KOPT-K1 (cell line): Measurements from ENCODE around the gene ADAMTSL1.
A peak's percentile ranks its signal among the peaks of the same experiment; 100 is the strongest.

Source experiments
- H3K27ac ChIP-seq: fragments of 200-600 bp; sonication (generic); 2 replicates; pipeline ENCODE4 v1.5.1; 2016; ENCODE audit warnings: antibody characterized with exemption, mild to moderate bottlenecking, low read depth, low read length; ENCODE audit not compliant: poor library complexity, severe bottlenecking
- H3K36me3 ChIP-seq: fragments of 200-600 bp; sonication (generic); 2 replicates; pipeline ENCODE4 v1.5.1; 2017; ENCODE audit warnings: antibody characterized with exemption, mild to moderate bottlenecking, low read length, moderate library complexity; ENCODE audit not compliant: insufficient read depth
- H3K9me3 ChIP-seq: fragments of 200-600 bp; sonication (generic); 2 replicates; pipeline ENCODE4 v1.5.1; 2017; ENCODE audit warnings: antibody characterized with exemption, low read length, mild to moderate bottlenecking; ENCODE audit not compliant: insufficient read depth, poor library complexity, severe bottlenecking

The ADAMTSL1 gene

GRCh38 chr9:18888290-18888689 lies 414.3 kb downstream of the ADAMTSL1 start:
- Histone ChIP-seq H3K36me3 (no peaks in the 10 kb centered on the region), H3K9me3 (peaks cover 7% of the 10 kb centered on the region), H3K27ac (no peak overlapping the region)

GRCh38 chr9:18889550-18889949 lies 415.6 kb downstream of the ADAMTSL1 start:
- Histone ChIP-seq H3K9me3 (no peaks in the 10 kb centered on the region), H3K36me3 (no peaks in the 10 kb centered on the region), H3K27ac (no peak overlapping the region)

GRCh38 chr9:18890372-18890771 lies 416.4 kb downstream of the ADAMTSL1 start:
- Histone ChIP-seq H3K9me3 (peaks cover 6% of the 10 kb centered on the region), H3K27ac (no peak overlapping the region), H3K36me3 (no peaks in the 10 kb centered on the region)

- peaks cover 23% of the 10 kb centered on the region for H3K9me3 ChIP-seq
- H3K36me3 ChIP-seq: no peaks in the 10 kb centered on the region
- no peak overlapping the region for H3K27ac ChIP-seq
These were observed 418.2 kb downstream of the ADAMTSL1 start for GRCh38 chr9:18891946-18892670.

GRCh38 chr9:18893046-18893445 lies 419.1 kb downstream of the ADAMTSL1 start:
- H3K27ac ChIP-seq: no peak overlapping the region
- peaks cover 29% of the 10 kb centered on the region for H3K9me3 ChIP-seq
- no peaks in the 10 kb centered on the region for H3K36me3 ChIP-seq

GRCh38 chr9:18893491-18893890 lies 419.5 kb downstream of the ADAMTSL1 start:
- peaks cover 29% of the 10 kb centered on the region for H3K9me3 ChIP-seq
- H3K36me3 ChIP-seq: no peaks in the 10 kb centered on the region
- H3K27ac ChIP-seq: no peak overlapping the region

GRCh38 chr9:18896004-18896403 lies 422.1 kb downstream of the ADAMTSL1 start:
- no peak overlapping the region for H3K27ac ChIP-seq
- no peaks in the 10 kb centered on the region for H3K36me3 ChIP-seq
- H3K9me3 ChIP-seq: peaks cover 38% of the 10 kb centered on the region

GRCh38 chr9:18896531-18897179 lies 422.7 kb downstream of the ADAMTSL1 start:
- H3K9me3 ChIP-seq: peaks cover 38% of the 10 kb centered on the region
- no peaks in the 10 kb centered on the region for H3K36me3 ChIP-seq
- H3K27ac ChIP-seq: no peak overlapping the region

- Histone ChIP-seq H3K27ac (no peak overlapping the region), H3K36me3 (no peaks in the 10 kb centered on the region), H3K9me3 (peaks cover 19% of the 10 kb centered on the region)
These were observed 429.5 kb downstream of the ADAMTSL1 start for GRCh38 chr9:18903450-18903849.

- H3K27ac ChIP-seq: no peak overlapping the region
- peaks cover 12% of the 10 kb centered on the region for H3K9me3 ChIP-seq
- no peaks in the 10 kb centered on the region for H3K36me3 ChIP-seq
These were observed 431.3 kb downstream of the ADAMTSL1 start for GRCh38 chr9:18905028-18905882.

- no peaks in the 10 kb centered on the region for H3K36me3 ChIP-seq
These were observed 432.1 kb downstream of the ADAMTSL1 start for GRCh38 chr9:18905883-18906629.

GRCh38 chr9:18906656-18907395 lies 432.9 kb downstream of the ADAMTSL1 start:
- no peaks in the 10 kb centered on the region for H3K36me3 ChIP-seq

More at GRCh38 chr9:18905883-18906629, 432.1 kb downstream of the ADAMTSL1 start:
- H3K27ac ChIP-seq: no peak overlapping the region
- peaks cover 10% of the 10 kb centered on the region for H3K9me3 ChIP-seq

GRCh38 chr9:18907927-18908625 lies 434.1 kb downstream of the ADAMTSL1 start:
- H3K9me3 ChIP-seq: no peaks in the 10 kb centered on the region

More at GRCh38 chr9:18906656-18907395, 432.9 kb downstream of the ADAMTSL1 start:
- peaks cover 10% of the 10 kb centered on the region for H3K9me3 ChIP-seq
- H3K27ac ChIP-seq: peak overlapping the region; percentile 72

More at GRCh38 chr9:18907927-18908625, 434.1 kb downstream of the ADAMTSL1 start:
- Histone ChIP-seq H3K36me3 (no peaks in the 10 kb centered on the region), H3K27ac (peak overlapping the region; percentile 72)
